Left colon (tissue), 2 donors: ENCODE results near the gene PCBP2. TPM values are rescaled to one million over a fixed set of nuclear protein-coding genes. Genes with fewer than 3 reads are reported as not detected.
A peak's percentile ranks its signal among the peaks of the same experiment; 100 is the strongest.
"Not testable (repeated sequence)": the region's sequence is repeated elsewhere in the genome, so short reads cannot be mapped to it uniquely, and the experiment has no call there.

Experiments used
- ATAC-seq: fragments of 200-7000 bp; cut with Tn5 transposase; one replicate; pipeline ENCODE4 v1.9.1; 2020; ENCODE audit warnings: mild to moderate bottlenecking, moderate library complexity
- DNase-seq, 2 donors: peaks; one replicate each; pipeline ENCODE4 v3.0.0-alpha.2; 2020
- intact Hi-C, 2 donors: fragments of 100-400 bp; cut with DNase I in 1 of 2; cut with micrococcal nuclease in 1 of 2; formaldehyde crosslinking; loops; one replicate each; pipeline versions ENCODE4 v1.11.2 to v1.14.0; 2022; cut with DNase I, micrococcal nuclease
- total RNA-seq, 2 donors: library from RNA; stranded (reverse); fragmentation: NEBNext Ultra II Directional; extraction: Animal tissue kit (Norgen Biotek cat#: 25700); gene quantifications; one replicate each; pipeline ENCODE4 v1.2.1, GENCODE V29; 2021
- donor health status: DM: no; HTN: no; CAD: no.
- donor health status: DM: yes; HTN: yes; CAD: no.

PCBP2 gene
- total RNA-seq, 2 donors from 2014 or later = 586 to 592 TPM

- no peak for ATAC-seq
- intact Hi-C loops = loop anchor here in 1 of 2 donors (10.0 kb wide), 1 partner anchor 60 kb away; no protein-coding TSS in a partner anchor
- DNase-seq = no peak
Measured at GRCh38 chr12:53464685-53465418, 12.9 kb downstream of the PCBP2 start.

GRCh38 chr12:53465679-53466078 is 13.8 kb downstream of the PCBP2 start:
- intact Hi-C loops = loop anchor here in 1 of 2 donors (10.0 kb wide), 1 partner anchor 59 kb away; no protein-coding TSS in a partner anchor
- DNase-seq (no peak), ATAC-seq (no peak)

GRCh38 chr12:53466640-53467039 is 14.7 kb downstream of the PCBP2 start:
- ATAC-seq (no peak), DNase-seq (no peak)
- intact Hi-C loops = loop anchor here in 1 of 2 donors (10.0 kb wide), 1 partner anchor 58 kb away; no protein-coding TSS in a partner anchor

- ATAC-seq (no peak), DNase-seq (no peak)
- intact Hi-C loops = loop anchor here in 1 of 2 donors (10.0 kb wide), 1 partner anchor 58 kb away; no protein-coding TSS in a partner anchor
Measured at GRCh38 chr12:53467082-53467481, 15.2 kb downstream of the PCBP2 start.

DNA sequence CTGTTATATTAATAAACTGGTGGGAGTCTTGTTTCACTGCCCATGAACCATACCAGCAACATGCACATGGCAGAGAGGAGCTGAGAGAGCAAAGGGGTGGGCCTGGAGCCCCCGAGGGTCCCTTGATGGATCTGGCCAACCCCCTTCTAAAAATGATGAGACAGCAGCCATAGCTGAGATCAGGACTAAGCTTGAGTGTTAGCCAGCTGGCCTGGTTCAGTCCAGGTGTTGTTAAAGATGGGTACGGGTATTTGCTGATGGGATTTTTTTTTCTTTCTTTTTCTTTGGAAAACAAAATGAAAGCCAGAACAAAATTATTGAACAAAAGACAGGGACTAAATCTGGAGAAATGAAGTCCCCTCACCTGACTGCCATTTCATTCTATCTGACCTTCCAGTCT is 16.0 kb downstream of the PCBP2 start:
- intact Hi-C loops = loop anchor here in 1 of 2 donors (10.0 kb wide), 1 partner anchor 57 kb away; no protein-coding TSS in a partner anchor
- ATAC-seq = no peak
- no peak for DNase-seq

DNA sequence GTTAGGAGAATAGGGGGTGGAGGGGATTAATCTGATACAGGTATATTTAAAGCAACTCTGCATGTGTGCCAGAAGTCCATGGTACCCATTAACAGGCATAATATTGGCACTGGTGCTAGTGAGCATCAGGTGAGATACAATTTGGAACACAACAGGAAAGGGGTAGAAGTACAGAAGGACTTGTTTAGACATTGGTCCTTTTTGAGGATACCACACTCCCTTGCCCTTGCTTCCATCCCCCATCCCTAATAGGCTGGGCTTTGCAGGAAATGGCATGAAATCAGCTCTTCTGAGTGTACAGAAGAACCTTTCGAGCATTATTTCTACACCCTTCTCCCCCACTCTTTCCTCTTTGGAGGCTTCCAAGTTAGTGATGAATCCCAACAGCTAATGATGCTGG is 16.4 kb downstream of the PCBP2 start:
- intact Hi-C loops = loop anchor here in 1 of 2 donors (10.0 kb wide), 1 partner anchor 57 kb away; no protein-coding TSS in a partner anchor
- DNase-seq (no peak), ATAC-seq (no peak)

- intact Hi-C loops = no loop called here
Measured at GRCh38 chr12:53472056-53472582, 20.2 kb downstream of the PCBP2 start.

GRCh38 chr12:53474077-53474476 is 22.2 kb downstream of the PCBP2 start:
- intact Hi-C loops = no loop called here

More at GRCh38 chr12:53472056-53472582, 20.2 kb downstream of the PCBP2 start:
- no peak for DNase-seq
- no peak for ATAC-seq

GRCh38 chr12:53474819-53475218 is 22.9 kb downstream of the PCBP2 start:
- DNase-seq (no peak), ATAC-seq (no peak)
- intact Hi-C loops = no loop called here

More at GRCh38 chr12:53474077-53474476, 22.2 kb downstream of the PCBP2 start:
- no peak for ATAC-seq
- no peak for DNase-seq

DNA sequence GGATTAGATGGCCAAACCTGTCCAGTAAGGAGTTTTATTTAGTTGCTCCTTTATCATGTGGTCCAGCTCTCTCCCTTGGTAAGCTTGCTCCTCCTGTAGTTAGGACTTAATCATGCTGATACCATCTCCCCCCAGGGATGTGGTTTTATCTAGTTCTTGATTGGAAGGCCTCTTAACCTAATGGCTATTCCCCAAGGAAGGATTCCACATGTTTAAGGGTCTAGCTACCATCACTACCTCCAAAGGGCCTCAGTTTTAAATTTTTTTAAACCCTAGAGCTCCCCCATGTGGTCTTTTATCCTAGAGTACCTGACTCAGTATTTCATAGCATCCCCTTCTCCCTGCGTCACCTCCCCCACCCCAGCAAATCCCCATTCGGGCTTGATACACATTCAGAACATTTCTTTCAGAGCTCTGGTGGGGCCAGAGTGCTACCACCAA is 24.9 kb downstream of the PCBP2 start:
- intact Hi-C loops = no loop called here
- peak; percentile 23 for ATAC-seq
- no peak for DNase-seq

- ATAC-seq (no peak), DNase-seq (no peak)
- intact Hi-C loops = no loop called here
Measured at GRCh38 chr12:53478865-53479264, 27.0 kb downstream of the PCBP2 start.

DNA sequence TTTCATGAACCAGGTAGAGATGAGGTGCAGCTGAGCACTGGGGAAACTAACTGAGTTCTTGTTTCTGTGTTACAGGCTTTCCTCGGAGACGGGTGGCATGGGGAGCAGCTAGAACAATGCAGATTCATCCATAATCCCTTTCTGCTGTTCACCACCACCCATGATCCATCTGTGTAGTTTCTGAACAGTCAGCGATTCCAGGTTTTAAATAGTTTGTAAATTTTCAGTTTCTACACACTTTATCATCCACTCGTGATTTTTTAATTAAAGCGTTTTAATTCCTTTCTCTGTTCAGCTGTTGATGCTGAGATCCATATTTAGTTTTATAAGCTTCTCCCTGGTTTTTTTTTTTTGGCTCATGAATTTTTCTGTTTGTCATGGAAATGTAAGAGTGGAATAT is 27.4 kb downstream of the PCBP2 start:
- ATAC-seq (no peak), DNase-seq (no peak)
- intact Hi-C loops = no loop called here

DNA sequence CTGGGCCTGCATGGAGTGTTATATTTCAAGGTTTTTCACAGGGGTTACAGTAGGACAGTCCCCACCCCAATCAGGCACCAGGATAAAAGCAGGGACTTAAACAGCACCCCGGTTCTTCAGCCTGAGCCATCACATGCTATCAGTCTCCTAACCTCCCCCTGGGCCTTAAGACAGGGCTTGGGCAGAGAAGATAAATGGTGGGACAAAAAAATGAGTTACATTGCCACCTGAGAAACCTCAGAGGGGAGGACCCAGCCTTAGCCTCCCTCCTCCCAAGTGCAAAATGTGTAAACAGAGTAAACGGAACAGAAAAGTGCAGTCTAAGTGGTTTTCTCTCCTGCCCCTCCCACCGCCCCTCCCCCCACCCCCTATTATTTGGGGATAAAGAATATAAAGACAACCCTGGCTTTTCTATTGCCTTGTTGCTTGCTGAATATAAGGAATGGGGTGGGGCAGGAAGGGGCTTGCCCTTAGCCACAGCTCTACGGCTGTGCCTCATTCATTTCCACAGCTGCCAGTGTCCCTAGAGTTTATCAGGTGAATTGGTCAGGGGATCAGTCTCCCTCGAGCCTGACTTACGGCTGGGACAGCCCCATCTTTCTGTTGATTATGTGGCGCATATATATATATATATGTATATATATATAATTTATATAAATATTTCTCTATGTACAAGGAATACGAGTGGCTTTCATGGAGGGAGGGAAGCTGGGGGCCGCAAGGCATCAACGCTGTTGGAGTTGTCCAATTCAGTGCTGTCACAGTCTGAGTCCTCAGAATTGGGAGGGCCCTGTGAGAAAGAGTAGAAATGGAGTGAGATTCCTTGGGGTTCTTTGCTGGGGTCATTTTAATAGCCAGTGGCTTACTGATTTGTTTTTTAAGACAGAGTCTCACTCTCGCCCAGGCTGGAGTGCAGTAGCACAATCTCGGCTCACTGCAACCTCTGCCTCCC is 28.9 kb downstream of the PCBP2 start:
- intact Hi-C loops = no loop called here
- DNase-seq (no peak), ATAC-seq (no peak)

- intact Hi-C loops, DNase-seq, ATAC-seq: not testable (repeated sequence)
Measured at GRCh38 chr12:53481458-53481857, 29.6 kb downstream of the PCBP2 start.

- DNase-seq = no peak
- no peak for ATAC-seq
Measured at GRCh38 chr12:53481939-53482586, 30.2 kb downstream of the PCBP2 start.

GRCh38 chr12:53482626-53483168 is 30.8 kb downstream of the PCBP2 start:
- ATAC-seq = peak; percentile 1
- DNase-seq = no peak

More at GRCh38 chr12:53481939-53482586, 30.2 kb downstream of the PCBP2 start:
- intact Hi-C loops = no loop called here

DNA sequence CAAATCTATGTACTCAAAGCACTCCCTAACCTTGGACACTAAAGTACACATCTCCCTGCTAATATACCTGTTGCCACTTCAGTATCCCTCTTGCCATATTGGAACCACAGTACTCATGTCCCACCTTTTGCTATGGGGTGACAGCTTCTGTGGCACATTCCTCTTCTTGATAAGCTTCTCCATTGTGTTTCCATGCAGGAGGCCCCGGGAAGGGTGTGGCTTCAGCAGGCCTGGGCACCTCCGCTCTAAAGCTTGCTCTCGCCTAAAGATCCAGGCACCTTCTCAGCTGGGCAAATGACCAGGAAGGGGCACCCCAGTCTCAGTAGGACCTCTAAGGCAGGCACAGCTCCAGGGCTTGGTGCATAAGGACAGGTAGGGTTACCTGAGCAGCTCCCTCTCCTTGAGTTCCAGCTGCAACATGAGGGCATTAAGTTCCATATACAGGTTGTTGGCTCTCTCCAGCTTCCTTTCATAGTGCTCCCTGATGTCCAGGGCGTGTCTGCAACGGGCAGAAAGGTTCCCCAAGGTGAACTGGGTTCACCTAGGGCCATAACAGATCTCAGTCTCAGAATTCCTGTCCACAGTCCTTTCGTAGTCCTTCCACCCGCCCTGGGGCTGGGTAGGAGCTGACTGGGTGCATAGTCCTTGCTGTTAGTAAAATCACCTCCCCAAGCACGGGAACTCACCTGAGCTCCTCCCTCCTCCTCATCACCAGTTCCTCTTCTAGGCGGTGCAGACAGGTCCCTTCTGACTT is 31.5 kb downstream of the PCBP2 start:
- DNase-seq (peak; percentile 42 to 61), ATAC-seq (peak; percentile 76)
- intact Hi-C loops = no loop called here

More at GRCh38 chr12:53482626-53483168, 30.8 kb downstream of the PCBP2 start:
- intact Hi-C loops = no loop called here
